HG03097 (cell line): ENCODE data around the gene HDAC4.

Source experiments
- ATAC-seq: cut with Tn5 transposase; IDR thresholded peaks from one replicate; pipeline ENCODE4 v1.9.1; 2021; ENCODE audit not compliant: unreplicated experiment, low FRiP score

Gene HDAC4

GRCh38 chr2:239212929-239213642 is 187.7 kb downstream of the HDAC4 start:
- ATAC-seq: no peak

DNA sequence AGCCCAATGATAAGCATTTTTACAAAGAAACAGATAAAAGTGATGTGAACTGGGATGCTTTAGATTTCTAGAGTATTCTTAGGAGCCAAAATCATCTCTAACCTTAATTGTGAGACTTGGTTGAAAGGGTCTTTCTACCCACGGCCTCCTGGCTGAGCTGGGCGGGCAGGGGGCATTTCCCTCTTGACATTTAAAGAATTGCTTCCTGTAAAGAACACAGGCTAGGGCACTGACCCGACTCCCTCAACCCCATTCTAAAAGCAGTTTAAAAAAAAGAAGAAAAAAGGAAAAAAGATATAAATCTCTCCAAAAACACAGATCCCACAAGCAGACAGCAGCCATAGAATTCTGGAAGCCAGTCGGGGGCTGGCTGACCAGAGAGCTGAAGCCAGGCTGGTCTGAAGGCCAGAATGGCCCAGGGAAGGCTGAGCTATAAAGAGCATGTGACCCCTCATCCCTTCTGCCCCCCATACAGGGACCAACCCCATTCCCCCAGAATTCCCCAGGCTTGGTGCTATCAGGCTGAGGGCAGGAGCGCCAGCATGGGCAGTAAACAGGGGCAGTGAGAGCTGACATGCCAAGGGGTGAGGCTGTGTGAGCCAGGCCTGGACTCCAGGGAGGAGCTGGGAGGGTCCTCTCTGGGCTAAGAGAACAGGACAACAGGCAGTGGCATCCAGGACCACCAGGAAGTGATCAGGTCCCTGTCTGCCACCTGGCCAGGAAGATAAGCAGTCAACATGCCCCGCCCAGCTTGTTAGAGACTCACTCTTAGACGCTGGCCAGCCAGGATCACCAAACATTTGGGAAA is 188.5 kb downstream of the HDAC4 start:
- no peak for ATAC-seq

DNA sequence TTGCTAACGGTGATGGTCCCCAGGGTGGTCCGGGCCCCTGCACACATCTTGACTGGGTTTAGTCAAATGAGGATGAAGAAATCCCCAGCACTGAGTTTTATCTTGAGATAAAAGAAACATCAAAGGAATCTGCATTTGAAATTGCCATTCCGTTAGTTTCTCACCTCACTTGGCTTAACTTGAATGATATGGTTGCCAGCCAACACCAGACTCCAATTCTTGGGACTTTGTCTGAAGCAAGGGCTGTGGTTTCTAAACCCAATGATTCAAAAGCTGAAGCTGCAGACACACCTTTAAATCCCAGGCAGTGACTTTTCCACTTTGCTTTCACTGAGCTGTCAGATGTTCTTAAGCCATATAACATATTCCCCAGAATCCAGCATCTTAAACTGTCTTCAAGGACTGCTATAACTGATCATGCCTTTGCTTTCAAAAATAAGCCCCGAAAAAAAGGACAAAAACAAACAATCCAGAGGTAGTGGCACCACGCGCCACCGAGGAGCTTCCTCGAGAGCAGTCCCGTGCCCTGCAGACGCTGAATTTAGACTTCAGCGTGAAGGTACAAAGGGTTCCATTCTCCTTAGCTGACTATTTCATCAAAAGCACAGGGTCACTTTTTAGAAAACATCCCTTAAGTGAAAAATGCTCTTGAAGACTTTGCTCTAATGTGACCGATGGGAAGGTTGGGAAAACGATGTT is 189.3 kb downstream of the HDAC4 start:
- ATAC-seq: no peak

- no peak for ATAC-seq
Measured at GRCh38 chr2:239209783-239210182, 191.0 kb downstream of the HDAC4 start.

DNA sequence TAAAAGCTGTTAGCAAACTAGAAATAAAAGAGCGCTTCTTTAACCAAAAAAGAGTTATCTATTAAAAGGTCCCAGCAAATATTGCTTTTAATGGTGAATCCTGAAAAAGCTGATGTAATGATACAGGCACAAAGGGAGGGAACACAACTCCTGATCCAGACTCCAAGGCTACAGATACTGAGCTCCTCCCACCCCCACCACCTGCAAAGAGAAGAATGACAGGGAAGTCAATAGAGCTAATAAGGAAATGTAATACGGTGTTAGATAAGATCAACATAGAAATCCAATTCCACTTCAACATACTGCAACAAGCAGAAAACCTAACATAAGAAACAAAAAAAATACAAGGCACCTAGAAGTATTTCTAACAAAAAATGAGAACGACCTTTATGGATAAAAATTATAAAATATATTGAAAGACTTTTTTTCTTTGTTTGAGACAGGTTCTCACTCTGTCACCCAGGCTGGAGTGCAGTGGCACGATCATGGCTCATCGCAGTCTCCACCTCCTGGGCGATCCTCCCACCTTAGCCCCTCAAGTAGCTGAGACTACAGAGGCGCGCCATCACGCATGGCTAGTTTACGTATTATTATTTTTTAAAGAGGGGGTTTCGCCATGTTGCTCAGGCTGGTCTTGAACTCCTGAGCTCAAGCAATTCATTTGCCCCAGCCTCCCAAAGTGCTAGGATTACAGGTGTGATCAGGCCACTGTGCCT is 192.2 kb downstream of the HDAC4 start:
- no peak for ATAC-seq

GRCh38 chr2:239206851-239207250 is 194.0 kb downstream of the HDAC4 start:
- ATAC-seq: no peak

DNA sequence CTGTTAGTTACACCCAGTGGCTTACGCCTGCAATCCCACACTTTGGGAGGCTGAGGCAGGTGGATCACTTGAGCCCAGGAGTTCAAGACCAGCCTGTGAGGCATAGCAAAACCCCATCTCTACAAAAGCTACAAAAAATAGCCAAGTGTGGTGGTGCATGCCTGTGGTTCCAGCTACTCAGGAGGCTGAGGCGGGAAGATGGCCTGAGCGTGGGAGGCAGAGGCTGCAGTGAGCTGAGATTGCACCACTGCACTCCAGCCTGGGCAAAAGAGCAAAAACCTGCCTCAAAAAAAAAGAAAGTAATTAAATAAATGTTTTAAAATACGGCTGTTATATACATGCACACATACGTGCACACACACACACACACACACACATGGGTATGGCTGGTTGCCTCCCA is 194.8 kb downstream of the HDAC4 start:
- ATAC-seq: no peak

DNA sequence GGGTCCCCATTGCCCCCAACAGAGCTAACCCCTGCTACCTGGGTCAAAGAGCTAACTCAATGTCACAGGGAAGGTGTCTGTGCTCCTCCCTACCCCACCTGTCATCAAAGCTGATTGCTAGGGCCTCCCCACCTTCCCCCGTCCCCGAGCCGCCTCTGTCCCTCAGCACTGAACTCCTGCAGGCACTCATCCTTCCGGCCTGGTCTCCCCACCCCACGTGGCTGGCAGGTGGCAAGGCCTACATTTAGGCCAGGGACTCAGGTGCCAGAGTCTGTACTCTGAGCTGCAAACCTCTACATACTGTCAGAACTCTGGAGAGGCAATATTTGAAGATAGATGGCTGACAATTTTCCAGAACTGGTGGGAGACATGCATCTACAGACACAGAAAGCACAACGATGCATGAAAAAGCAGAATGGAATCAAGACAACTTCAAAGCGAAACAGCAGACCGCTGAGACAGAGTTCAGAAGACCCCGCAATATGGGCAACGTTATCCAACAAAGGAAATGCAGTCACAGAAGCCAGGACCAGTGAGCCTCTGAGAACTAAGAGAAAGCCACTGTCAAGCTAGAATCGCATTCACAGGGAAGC is 195.8 kb downstream of the HDAC4 start:
- ATAC-seq: no peak

- no peak for ATAC-seq
Measured at GRCh38 chr2:239204136-239204875, 196.5 kb downstream of the HDAC4 start.

GRCh38 chr2:239203443-239204135 is 197.2 kb downstream of the HDAC4 start:
- ATAC-seq: no peak

- ATAC-seq: no peak
Measured at GRCh38 chr2:239202836-239203235, 198.0 kb downstream of the HDAC4 start.

GRCh38 chr2:239202343-239202742 is 198.5 kb downstream of the HDAC4 start:
- no peak for ATAC-seq

- ATAC-seq: no peak
Measured at GRCh38 chr2:239201884-239202283, 198.9 kb downstream of the HDAC4 start.

DNA sequence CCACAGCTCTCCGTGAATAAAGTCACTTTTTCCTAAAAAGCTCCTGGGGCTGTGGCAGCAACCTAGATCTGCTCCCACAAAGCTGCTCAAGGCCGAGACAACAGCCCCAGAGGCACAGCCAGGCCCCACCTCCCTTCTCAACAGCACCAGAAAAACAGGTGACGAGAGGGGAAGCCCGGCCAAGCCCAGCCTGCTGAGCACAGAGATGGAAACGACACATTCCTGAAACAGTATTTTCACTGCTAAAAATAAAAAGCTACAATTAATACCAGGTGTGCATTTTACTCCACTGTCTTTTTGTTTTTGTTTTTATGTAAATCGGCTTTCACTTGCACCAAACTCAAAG is 199.3 kb downstream of the HDAC4 start:
- no peak for ATAC-seq

GRCh38 chr2:239200646-239201530 is 199.9 kb downstream of the HDAC4 start:
- no peak for ATAC-seq

DNA sequence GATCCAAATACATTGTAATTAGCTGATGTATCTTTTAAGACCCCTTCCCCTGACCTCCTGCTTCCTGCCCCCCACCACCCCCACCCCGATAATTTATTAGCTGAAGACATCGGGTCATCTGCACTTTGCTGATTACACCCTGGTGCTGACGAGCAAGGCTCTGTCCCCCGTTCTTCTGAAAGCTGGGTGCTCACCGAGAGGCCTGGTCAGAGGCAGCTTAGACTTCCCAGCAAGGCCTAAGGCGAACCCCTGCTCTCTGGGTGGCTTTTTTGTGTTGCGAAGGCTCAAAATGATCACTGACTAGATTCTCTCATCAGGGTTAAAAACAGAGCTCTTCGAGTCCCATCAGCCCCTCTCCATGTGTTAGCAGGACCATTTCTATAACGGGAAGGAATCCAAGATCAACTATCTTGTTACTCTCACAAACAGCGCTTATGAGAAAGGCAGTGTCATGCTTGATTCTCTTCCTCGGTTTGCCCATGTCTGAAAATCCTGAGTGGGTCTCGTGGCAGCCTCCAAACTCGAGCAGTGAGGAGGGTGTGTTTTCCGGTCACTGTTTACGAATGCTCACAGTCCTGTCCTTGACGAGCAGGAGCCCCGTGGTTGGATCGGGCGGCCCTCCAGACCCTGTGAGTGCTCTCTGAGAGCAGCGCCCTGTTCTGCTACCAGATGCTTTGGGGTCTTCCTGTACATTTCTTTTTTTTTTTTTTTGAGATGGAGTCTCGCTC is 201.6 kb downstream of the HDAC4 start:
- no peak for ATAC-seq

GRCh38 chr2:239198221-239198620 is 202.6 kb downstream of the HDAC4 start:
- ATAC-seq: no peak

DNA sequence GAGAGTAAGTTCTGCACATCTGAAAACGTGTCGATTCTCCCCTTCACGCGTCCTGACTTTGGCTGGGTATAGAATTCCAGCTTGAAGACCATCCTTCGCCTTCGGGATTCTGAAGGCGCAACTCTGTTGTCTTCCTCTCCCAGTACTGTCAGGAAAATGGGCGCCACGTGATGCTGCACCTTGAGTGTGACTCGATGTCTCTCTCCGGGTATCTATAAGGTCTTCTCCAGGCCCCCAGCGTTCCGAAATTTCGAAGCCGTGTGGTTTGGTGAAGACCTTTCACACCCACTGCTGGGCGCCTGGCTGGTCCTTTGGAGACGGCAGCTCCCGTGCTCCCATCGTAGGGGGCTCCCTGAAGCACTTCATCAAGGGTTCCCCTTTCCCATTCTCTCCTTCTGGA is 203.7 kb downstream of the HDAC4 start:
- no peak for ATAC-seq
